ENCODE results near the gene SDF2L1.
A peak's percentile ranks its signal among the peaks of the same experiment; 100 is the strongest.

SDF2L1 gene

DNA sequence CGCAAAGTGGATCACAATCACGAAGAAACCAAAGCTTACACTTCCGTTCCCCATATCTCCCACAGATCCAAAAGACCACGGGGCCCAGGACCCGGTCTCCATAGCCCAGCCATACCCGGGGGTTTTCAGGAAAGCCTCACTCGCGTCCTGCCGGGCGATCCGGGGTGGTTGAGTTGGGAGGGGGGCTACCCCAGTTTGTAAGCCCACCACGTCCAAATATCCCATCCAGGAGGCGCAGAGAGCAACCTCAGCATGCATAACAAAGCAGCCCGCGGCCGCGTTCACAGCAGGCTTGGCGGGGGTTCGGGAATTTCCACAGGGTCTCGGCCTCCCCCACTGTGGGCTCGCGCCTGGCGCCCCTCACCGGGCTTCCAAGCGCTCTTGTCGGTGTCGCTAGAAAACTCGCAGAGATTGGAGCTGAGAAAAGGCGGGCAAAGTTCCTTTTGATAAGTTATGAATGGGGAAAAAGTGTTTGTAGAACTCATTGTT, 9.5 kb downstream of the SDF2L1 start:
- TF ChIP-seq, protein P1, sequence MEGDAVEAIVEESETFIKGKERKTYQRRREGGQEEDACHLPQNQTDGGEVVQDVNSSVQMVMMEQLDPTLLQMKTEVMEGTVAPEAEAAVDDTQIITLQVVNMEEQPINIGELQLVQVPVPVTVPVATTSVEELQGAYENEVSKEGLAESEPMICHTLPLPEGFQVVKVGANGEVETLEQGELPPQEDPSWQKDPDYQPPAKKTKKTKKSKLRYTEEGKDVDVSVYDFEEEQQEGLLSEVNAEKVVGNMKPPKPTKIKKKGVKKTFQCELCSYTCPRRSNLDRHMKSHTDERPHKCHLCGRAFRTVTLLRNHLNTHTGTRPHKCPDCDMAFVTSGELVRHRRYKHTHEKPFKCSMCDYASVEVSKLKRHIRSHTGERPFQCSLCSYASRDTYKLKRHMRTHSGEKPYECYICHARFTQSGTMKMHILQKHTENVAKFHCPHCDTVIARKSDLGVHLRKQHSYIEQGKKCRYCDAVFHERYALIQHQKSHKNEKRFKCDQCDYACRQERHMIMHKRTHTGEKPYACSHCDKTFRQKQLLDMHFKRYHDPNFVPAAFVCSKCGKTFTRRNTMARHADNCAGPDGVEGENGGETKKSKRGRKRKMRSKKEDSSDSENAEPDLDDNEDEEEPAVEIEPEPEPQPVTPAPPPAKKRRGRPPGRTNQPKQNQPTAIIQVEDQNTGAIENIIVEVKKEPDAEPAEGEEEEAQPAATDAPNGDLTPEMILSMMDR (IDR thresholded peaks at IDR 0.05), result no peak
- peak overlapping the region; percentile 86 for H3K4me3 ChIP-seq
- no peak for DNase-seq (ENCODE audit: low spot score)
- no peak overlapping the region for H3K27ac ChIP-seq

DNA sequence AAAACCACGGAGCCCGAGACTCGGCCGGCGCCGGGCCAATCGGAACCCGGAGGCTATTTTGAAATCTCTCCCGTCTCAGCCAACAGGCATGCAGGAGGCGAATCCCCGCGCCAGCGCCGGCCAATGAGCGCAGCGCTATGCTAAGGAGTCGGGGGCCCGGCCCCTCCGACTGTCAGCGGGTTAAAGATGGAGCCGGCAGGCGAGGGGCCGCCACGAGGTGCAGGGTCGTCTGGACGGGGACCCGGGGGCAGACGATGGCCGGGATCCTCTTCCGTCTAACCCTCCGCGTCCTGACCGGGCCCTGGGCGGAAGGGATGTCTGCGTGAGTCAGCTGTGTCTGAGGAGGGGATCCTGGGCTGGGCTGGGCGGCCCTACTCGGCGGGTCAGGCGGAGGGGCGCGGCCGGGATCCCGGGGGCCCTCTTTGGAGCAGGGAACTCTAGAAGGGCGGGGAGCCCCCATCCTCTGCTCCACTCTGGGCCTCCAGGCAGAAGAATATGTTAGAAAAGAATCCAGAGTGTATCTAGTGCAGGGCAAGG, 10.0 kb downstream of the SDF2L1 start:
- peak overlapping the region; percentile 86 for H3K4me3 ChIP-seq
- TF ChIP-seq, protein P1 (IDR thresholded peaks at IDR 0.05), result no peak
- DNase-seq (ENCODE audit: low spot score), result peak; percentile 87
- no peak overlapping the region for H3K27ac ChIP-seq

DNA sequence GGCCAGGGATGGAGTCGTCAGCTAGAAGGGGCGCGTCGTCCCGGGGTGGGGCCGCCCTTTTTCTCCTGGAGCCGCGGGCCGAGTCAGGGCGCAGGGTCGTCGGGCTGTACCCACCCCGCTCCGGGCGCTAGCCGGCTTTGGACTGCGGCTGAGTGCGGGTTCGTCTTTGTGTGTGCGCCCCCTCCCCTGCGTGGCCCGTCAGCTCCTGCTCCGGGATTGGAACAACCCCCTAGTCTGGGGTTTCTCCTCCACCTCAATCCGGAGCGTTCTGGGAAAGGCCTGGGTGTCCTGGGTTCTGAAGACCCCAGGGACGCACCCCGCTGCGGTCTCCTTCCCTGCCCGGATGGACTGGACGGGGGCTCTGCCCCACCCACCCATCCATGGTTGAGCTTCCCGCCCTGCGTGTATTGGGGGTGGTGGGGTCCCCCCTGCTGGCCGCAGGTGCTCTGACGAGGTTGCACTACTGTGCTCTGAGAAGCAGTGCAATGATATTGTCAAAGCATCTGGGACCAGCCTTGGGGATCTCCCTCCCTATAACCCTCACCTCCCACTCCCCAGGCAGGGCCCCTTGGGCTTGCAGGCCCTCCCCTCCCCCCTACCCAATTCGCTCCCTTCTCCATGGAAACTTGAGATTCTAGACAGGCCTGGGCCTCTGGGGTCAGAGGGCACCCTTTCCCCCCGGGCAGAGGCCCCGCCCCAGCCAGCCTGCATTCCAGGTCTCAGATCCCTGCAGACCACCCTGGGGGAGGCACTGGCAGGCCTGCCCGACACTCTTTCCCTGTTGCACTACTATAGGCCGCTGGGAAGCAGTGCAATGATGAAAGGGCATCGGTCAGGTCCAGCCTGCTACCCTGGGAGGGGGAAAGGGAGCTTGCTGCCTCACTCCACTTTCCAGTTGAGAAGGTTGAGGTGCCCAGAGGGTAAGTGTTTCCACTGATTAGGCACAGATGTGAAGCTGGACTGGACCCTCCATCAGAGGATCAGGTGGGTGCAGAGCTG, 10.7 kb downstream of the SDF2L1 start:
- Histone ChIP-seq H3K4me3 (peak overlapping the region; percentile 86), H3K27ac (no peak overlapping the region)
- TF ChIP-seq, protein P1 (IDR thresholded peaks at IDR 0.05), result no peak
- no peak for DNase-seq (ENCODE audit: low spot score)

DNA sequence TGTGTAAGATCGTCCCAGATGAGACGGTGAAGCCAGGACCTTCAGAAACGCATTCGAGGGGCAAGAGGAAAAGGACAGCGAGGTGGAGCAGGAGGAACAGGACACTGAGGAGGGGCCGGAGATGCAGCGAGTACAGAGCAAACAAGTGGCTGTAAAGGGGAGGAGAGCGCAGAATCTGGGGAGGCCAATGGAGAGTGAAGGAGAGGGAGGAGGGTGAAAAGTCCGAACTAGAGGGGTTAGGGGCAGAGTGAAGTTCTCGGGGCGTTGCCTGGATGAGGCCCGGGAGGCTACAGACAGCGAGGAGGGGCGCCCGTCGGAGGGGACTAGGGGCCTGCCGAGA, 14.9 kb downstream of the SDF2L1 start:
- H3K4me3 ChIP-seq, result peak overlapping the region; percentile 80
- H3K27ac ChIP-seq, result no peak overlapping the region
- DNase-seq (ENCODE audit: low spot score), result no peak
- TF ChIP-seq, protein P1 (IDR thresholded peaks at IDR 0.05), result no peak

DNA sequence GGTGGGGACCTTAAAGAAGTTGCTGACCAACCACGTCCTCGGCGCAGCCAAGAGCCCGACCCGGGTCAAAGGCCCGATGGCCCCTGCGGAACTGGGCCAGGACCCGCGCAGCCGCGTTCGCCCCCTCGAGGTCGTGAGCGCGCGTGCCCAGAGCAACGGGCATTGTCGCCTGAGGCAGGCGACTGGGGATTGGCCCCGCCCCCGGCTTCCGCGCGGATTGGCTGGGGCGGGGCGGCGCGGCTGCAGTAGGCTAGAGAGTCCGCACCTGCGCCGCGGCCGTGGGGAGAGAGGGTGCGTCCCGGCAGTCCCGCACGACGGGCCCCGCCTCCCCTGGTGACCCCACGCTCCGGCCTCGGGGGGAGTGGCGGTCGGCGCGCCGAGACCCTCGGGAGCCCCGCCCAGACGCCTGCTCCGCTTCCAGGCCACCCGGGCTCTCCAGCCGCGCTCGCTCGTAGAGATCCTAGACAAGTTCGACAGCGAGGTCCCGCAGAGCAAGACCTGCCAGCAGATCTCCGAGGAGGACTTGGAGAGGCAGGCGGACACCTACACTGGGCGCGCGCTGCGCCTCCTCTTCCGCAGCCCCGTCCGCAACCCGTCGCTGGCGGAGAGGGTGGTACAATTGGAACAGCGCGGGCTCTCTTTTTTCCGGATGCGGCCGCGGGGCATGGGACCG, 15.4 kb downstream of the SDF2L1 start:
- peak overlapping the region; percentile 80 for H3K4me3 ChIP-seq
- no peak for DNase-seq (ENCODE audit: low spot score)
- TF ChIP-seq, protein P1 (IDR thresholded peaks at IDR 0.05), result no peak
- H3K27ac ChIP-seq, result no peak overlapping the region

DNA sequence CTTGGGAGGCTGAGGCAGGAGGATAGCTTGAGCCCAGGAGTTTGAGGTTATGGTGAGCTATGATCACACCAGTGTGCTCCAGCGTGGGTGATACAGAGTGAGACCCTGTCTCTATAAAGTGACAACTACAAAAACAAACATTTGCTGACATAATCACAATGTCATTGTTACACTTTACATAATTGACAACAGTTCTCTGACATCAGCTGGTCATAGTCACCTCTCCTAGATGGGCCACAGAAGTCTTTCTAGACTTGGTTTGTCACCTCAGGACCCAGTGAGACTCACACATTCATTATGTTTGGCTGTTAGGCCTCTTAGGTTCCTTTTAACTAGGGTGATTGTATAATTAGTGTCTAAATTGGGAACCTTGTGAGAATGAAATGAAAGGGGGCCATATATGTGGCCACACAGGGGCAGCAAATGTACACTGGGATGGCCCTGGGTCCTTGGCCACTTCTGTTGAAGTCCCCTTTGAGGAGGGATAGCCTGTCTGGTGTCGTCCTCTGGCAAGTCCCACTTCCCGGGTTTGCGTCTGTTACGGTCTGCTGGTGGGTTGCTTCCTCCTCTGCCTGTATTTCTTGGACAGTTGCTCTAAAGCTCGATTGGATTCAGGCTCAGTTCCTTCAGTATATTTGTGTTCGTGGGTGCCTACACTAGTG, 17.9 kb downstream of the SDF2L1 start:
- TF ChIP-seq, protein P1 (IDR thresholded peaks at IDR 0.05), result no peak
- no peak overlapping the region for H3K27ac ChIP-seq
- no peak overlapping the region for H3K4me3 ChIP-seq
- no peak for DNase-seq (ENCODE audit: low spot score)

All from coronary artery (tissue), 2 donors.